HepG2 (cell line): Measurements from ENCODE around the gene MYOCOS. TPM values are rescaled to one million over a fixed set of nuclear protein-coding genes. Genes with fewer than 3 reads are reported as not detected.

ENCODE experiments used
- ATAC-seq: fragments of 200-7000 bp; cut with Tn5 transposase; 3 replicates; pipeline ENCODE4 v1.9.1; 2020; ENCODE audit warnings: mild to moderate bottlenecking, moderate library complexity
- BruUV-seq: library from RNA; stranded (reverse); fragments of 400-500 nt; replicated peaks from 2 replicates; lab custom pipeline; 2021; lab: Mats Ljungman, UMichigan
- CTCF ChIA-PET: fragments of 300-600 bp; formaldehyde crosslinking; extraction: SDS; loops from one replicate; lab custom pipeline; 2021; ENCODE audit warnings: low total read pairs, inconsistent platforms, low intra/inter-chr PET ratio; lab: Yijun Ruan, JAX
- POLR2A ChIA-PET: fragments of 350-600 bp; sonication (Branson Sonifier 250); formaldehyde crosslinking; loops from one replicate; lab custom pipeline; 2020; ENCODE audit warnings: antibody characterized with exemption, inconsistent platforms; lab: Yijun Ruan, JAX
- DNase-seq: peaks from one replicate; pipeline ENCODE4 v3.0.0-alpha.2; 2015; ENCODE audit warnings: low spot score
- FAIRE-seq: peaks from 3 replicates; lab custom pipeline; 2011; peaks lifted over from hg19 to GRCh38; lab: Jason Lieb, UNC
- H2AFZ ChIP-seq: one replicate; pipeline ENCODE4 v1.6.1; 2011; ENCODE audit warnings: low read length, inconsistent platforms
- H3K27ac ChIP-seq: fragments of 300-600 bp; 3 replicates; pipeline ENCODE4 v1.8.0; 2011; ENCODE audit warnings: mixed run types, mild to moderate bottlenecking, mixed read lengths, low read length, inconsistent platforms; ENCODE audit not compliant: insufficient read depth; ENCODE audit errors: extremely low read length
- H3K27me3 ChIP-seq, 2 experiments: fragments of 200-600 bp in 1 of 2; 2 replicates in 1 of 2; 3 replicates in 1 of 2; pipeline versions ENCODE4 v1.6.0 to v1.8.0; 2011; ENCODE audit warnings: low read length in 2 of 2, mild to moderate bottlenecking in 2 of 2, moderate library complexity in 2 of 2, inconsistent platforms in 1 of 2; ENCODE audit not compliant: insufficient read depth in 2 of 2, control insufficient read depth in 1 of 2
- H3K36me3 ChIP-seq, 2 experiments: fragments of 200-600 bp in 1 of 2; replicated peaks in 1 of 2; 2 replicates in 1 of 2; 3 replicates in 1 of 2; pipeline versions ENCODE4 v1.5.1 to v1.8.0; 2011; ENCODE audit warnings: low read length in 2 of 2, inconsistent platforms in 1 of 2; ENCODE audit not compliant: insufficient read depth in 2 of 2, control insufficient read depth in 1 of 2
- H3K4me1 ChIP-seq: 2 replicates; pipeline ENCODE4 v1.5.1; 2012; ENCODE audit warnings: low read length, inconsistent platforms; ENCODE audit not compliant: insufficient read depth
- H3K4me2 ChIP-seq: 2 replicates; pipeline ENCODE4 v1.6.0; 2011; ENCODE audit warnings: low read depth, low read length, inconsistent platforms
- H3K4me3 ChIP-seq, 3 experiments: fragments of 200-600 bp in 1 of 3; sonication (generic), shearing (Covaris generic) in 1 of 3; replicated peaks in 1 of 3; 2 replicates each; pipeline ENCODE4 v1.5.1; 2011 to 2016; ENCODE audit warnings: low read length in 3 of 3, inconsistent platforms in 2 of 3, low read depth in 2 of 3, mild to moderate bottlenecking in 2 of 3, control low read depth in 1 of 3, mixed read lengths in 1 of 3; ENCODE audit not compliant: insufficient read depth in 1 of 3
- H3K79me2 ChIP-seq: one replicate; pipeline ENCODE4 v1.6.1; 2011; ENCODE audit warnings: low read length, inconsistent platforms; ENCODE audit not compliant: insufficient read depth
- H3K9ac ChIP-seq: 2 replicates; pipeline ENCODE4 v1.6.0; 2011; ENCODE audit warnings: mild to moderate bottlenecking, low read depth, low read length, inconsistent platforms; ENCODE audit not compliant: insufficient read depth
- H3K9me3 ChIP-seq: 2 replicates; pipeline ENCODE4 v1.5.1; 2012; ENCODE audit warnings: mild to moderate bottlenecking, low read length
- H4K20me1 ChIP-seq: 2 replicates; pipeline ENCODE4 v1.6.0; 2011; ENCODE audit warnings: inconsistent platforms, mild to moderate bottlenecking, low read length, moderate library complexity; ENCODE audit not compliant: insufficient read depth
- CBX2 ChIP-seq, 2 experiments: fragments of 200-600 bp in 1 of 2; sonication (generic); formaldehyde crosslinking in 1 of 2; IDR thresholded peaks; 2 replicates each; pipeline versions ENCODE4 v1.7.0 to v1.8.1; 2018 to 2022; ENCODE audit warnings: low read depth in 2 of 2, low read length in 1 of 2, mild to moderate bottlenecking in 1 of 2, missing genetic modification reagents in 1 of 2
- GFI1 ChIP-seq: sonication (generic); formaldehyde crosslinking; IDR thresholded peaks from 2 replicates; pipeline ENCODE4 v1.5.0; 2020; ENCODE audit warnings: missing genetic modification reagents, mild to moderate bottlenecking, borderline replicate concordance
- KAT8 ChIP-seq: IDR thresholded peaks from 2 replicates; pipeline ENCODE4 v1.6.1; 2016; ENCODE audit warnings: missing genetic modification reagents, missing compliant biosample characterization
- MAZ ChIP-seq, 2 experiments: sonication (generic) in 1 of 2; formaldehyde crosslinking in 1 of 2; IDR thresholded peaks; 2 replicates each; pipeline versions ENCODE4 v1.5.0 to v1.6.1; 2012 to 2020; ENCODE audit warnings: low read depth in 2 of 2, mild to moderate bottlenecking in 2 of 2, borderline replicate concordance in 1 of 2, improper control_type of control experiment in 1 of 2, low read length in 1 of 2, missing genetic modification reagents in 1 of 2, moderate library complexity in 1 of 2
- POLR2A ChIP-seq, 2 experiments: IDR thresholded peaks; 2 replicates each; pipeline ENCODE4 v1.6.1; 2011; ENCODE audit warnings: low read depth in 2 of 2, low read length in 2 of 2, mild to moderate bottlenecking in 1 of 2, moderate library complexity in 1 of 2; ENCODE audit not compliant: insufficient read depth in 1 of 2
- YY1 ChIP-seq: IDR thresholded peaks from 2 replicates; pipeline ENCODE4 v1.6.1; 2011; ENCODE audit warnings: low read length, low read depth, moderate library complexity, mild to moderate bottlenecking; ENCODE audit not compliant: insufficient read depth, insufficient replicate concordance
- ZZZ3 ChIP-seq: sonication (generic); formaldehyde crosslinking; IDR thresholded peaks from 2 replicates; pipeline ENCODE4 v1.4.0; 2020; ENCODE audit warnings: missing genetic modification reagents, mild to moderate bottlenecking, borderline replicate concordance
- WGBS: methylation state at CpG from one replicate; pipeline ENCODE4 v1.1.6; 2017; ENCODE audit warnings: low lambda C conversion rate; 5-methylcytosine and 5-hydroxymethylcytosine counted together
- in situ Hi-C: cut with HindIII; loops from 2 replicates; pipeline ENCODE4 v1.10.0; 2017; ENCODE audit warnings: low pct_unique_long_range_greater_than_20kb; ENCODE audit not compliant: extremely low pct_ligation_motif_present
- intact Hi-C: fragments of 100-400 bp; cut with micrococcal nuclease; formaldehyde crosslinking; loops from one replicate; pipeline ENCODE4 v1.10.0; 2022; ENCODE audit not compliant: unreplicated experiment
- polyA plus RNA-seq, 8 experiments: library from polyadenylated mRNA; depleted of rRNA in 3 of 8; stranded (reverse) in 7 of 8; unstranded in 1 of 8; fragments of >200 nt; fragmentation: Illumina TruSeq in 4 of 8; extraction: Trizol in 4 of 8; gene quantifications; 2 replicates each; pipeline versions ENCODE4 v1.2.1 to v1.2.3, GENCODE V29; 2011 to 2016; ENCODE audit warnings: low read depth in 4 of 8, missing spikeins in 1 of 8, mixed read lengths in 1 of 8; ENCODE audit not compliant: insufficient read depth in 1 of 8
- total RNA-seq, 5 experiments: library from RNA; depleted of rRNA; stranded (reverse); fragments of >200 nt; fragmentation: Illumina TruSeq; extraction: Trizol; gene quantifications; 2 replicates each; pipeline ENCODE4 v1.2.3, GENCODE V29; 2016; ENCODE audit warnings: low read depth in 1 of 5

Gene MYOCOS
- total and polyA plus RNA-seq, 2 of the 13 experiments (the other 11 are each of a cell fraction or from before 2014, with no cell fraction given), result not detected

GRCh38 chr1:171674431-171675405 is 52.7 kb downstream of the MYOCOS start:
- Histone ChIP-seq H4K20me1 (no peaks in the 10 kb centered on the region), H2AFZ (no peak overlapping the region), H3K9me3 (no peaks in the 10 kb centered on the region), H3K4me1 (no peaks in the 10 kb centered on the region), H3K4me2 (no peak overlapping the region), H3K27ac (no peak overlapping the region), H3K4me3 (no peak overlapping the region), H3K27me3 (no peaks in the 10 kb centered on the region; a peak in 1 of 5 replicates), H3K9ac (no peak overlapping the region)
- in situ Hi-C loops (no loop called here), intact Hi-C loops (no loop called here)
- no TSS peak for BruUV-seq
- 30% methylated on average over 3 of the region's 3 CpGs for WGBS
- no peak for FAIRE-seq
- CTCF ChIA-PET, result no interaction called here
- POLR2A ChIA-PET, result no interaction called here
- no peak for TF ChIP-seq MAZ (IDR thresholded peaks at IDR 0.05; ENCODE audit: borderline replicate concordance, low read depth, low read length)
- no peak for TF ChIP-seq MAZ (CRISPR knock-in tag; IDR thresholded peaks at IDR 0.05; ENCODE audit: low read depth)
- TF ChIP-seq GFI1 (CRISPR knock-in tag), result no peak
- no peak for TF ChIP-seq KAT8 (CRISPR knock-in tag)
- TF ChIP-seq ZZZ3, result no peak
- no peak for TF ChIP-seq YY1
- TF ChIP-seq POLR2A (IDR thresholded peaks at IDR 0.05; ENCODE audit: insufficient read depth in 1 of 2, low read depth in 2 of 2, low read length in 2 of 2), result no peak
- no peak for TF ChIP-seq CBX2 (IDR thresholded peaks at IDR 0.05; ENCODE audit: low read depth, low read length)
- no peak for TF ChIP-seq CBX2 (CRISPR knock-in tag; IDR thresholded peaks at IDR 0.05; ENCODE audit: low read depth)
- TF ChIP-seq, all 625 proteins: peak for 0
- Histone ChIP-seq H3K36me3 (no peaks in the 10 kb centered on the region), H3K79me2 (no peaks in the 10 kb centered on the region)
- DNase-seq (no peak), ATAC-seq (no peak)

Other genes starting within 250 kb of the MYOCOS start
- 46.2 and 124 TPM in 2 replicates for gene PRRC2C, start 136.7 kb upstream of the MYOCOS start, total RNA-seq (2016; rRNA removed; fragmentation: Illumina TruSeq; extraction: Trizol)
- gene PRRC2C, start 136.7 kb upstream of the MYOCOS start, polyA plus RNA-seq (2011; rRNA removed), result 57.0 and 57.3 TPM in 2 replicates
- not detected in 2 replicates for gene MYOC, start 30.4 kb downstream of the MYOCOS start, total RNA-seq (2016; rRNA removed; fragmentation: Illumina TruSeq; extraction: Trizol)
- gene MYOC, start 30.4 kb downstream of the MYOCOS start, polyA plus RNA-seq (2011; rRNA removed), result not detected in 2 replicates
- gene VAMP4, start 119.8 kb downstream of the MYOCOS start, total RNA-seq (2016; rRNA removed; fragmentation: Illumina TruSeq; extraction: Trizol), result 1.4 and 1.6 TPM in 2 replicates
- gene VAMP4, start 119.8 kb downstream of the MYOCOS start, polyA plus RNA-seq (2011; rRNA removed), result 1.7 and 2.0 TPM in 2 replicates
- gene METTL13, start 159.4 kb downstream of the MYOCOS start, total RNA-seq (2016; rRNA removed; fragmentation: Illumina TruSeq; extraction: Trizol), result 22.8 and 28.3 TPM in 2 replicates
- 18.6 and 20.5 TPM in 2 replicates for gene METTL13, start 159.4 kb downstream of the MYOCOS start, polyA plus RNA-seq (2011; rRNA removed)
- gene DNM3, start 219.3 kb downstream of the MYOCOS start, total RNA-seq (2016; rRNA removed; fragmentation: Illumina TruSeq; extraction: Trizol), result not detected in 2 replicates
- 0.05 and 0.14 TPM in 2 replicates for gene DNM3, start 219.3 kb downstream of the MYOCOS start, polyA plus RNA-seq (2011; rRNA removed)